ENCODE data around the gene SAMM50. TPM values are rescaled to one million over a fixed set of nuclear protein-coding genes. Genes with fewer than 3 reads are reported as not detected.
"Not testable (repeated sequence)": the region's sequence is repeated elsewhere in the genome, so short reads cannot be mapped to it uniquely, and the experiment has no call there.

Gene SAMM50
- total and polyA plus RNA-seq, 4 experiments from 2014 or later: 33.3 to 72.1 (median 52.6) TPM

GRCh38 chr22:44012591-44012990 lies 57.3 kb downstream of the SAMM50 start:
- no peaks in the 10 kb centered on the region for H3K4me1 ChIP-seq (ENCODE audit: insufficient read depth, low read length)
- H3K9me3 ChIP-seq (ENCODE audit: control insufficient read depth in 1 of 2, low read length in 2 of 2): no peaks in the 10 kb centered on the region
- no peak overlapping the region for H3K4me3 Mint-ChIP-seq
- H3K9me3 Mint-ChIP-seq: no peaks in the 10 kb centered on the region
- no peak overlapping the region for H3K4me3 ChIP-seq (ENCODE audit: low read length in 2 of 2)
- ChIA-PET CTCF (ENCODE audit: partially characterized antibody) (interaction anchor here (0.9 kb wide), 1 partner anchor 614 kb away, joined by 3 read pairs; no protein-coding TSS in a partner anchor), POLR2A (ENCODE audit: partially characterized antibody) (no interaction called here)
- no peaks in the 10 kb centered on the region for H3K27me3 ChIP-seq (ENCODE audit: insufficient read depth, low read length)
- peaks cover 0 to 2% of the 10 kb centered on the region in 2 donors for H3K36me3 Mint-ChIP-seq
- peak overlapping the region in 1 of 7 donors; percentile 41 for H3K27ac Mint-ChIP-seq
- intact Hi-C loops (cut with micrococcal nuclease): no loop called here
- no peaks in the 10 kb centered on the region for H3K36me3 ChIP-seq (ENCODE audit: insufficient read depth, low read length)
- DNase-seq: no peak
- H3K27ac ChIP-seq (ENCODE audit: low read depth, low read length): no peak overlapping the region
- H3K27me3 Mint-ChIP-seq: no peaks in the 10 kb centered on the region
- H3K4me1 Mint-ChIP-seq: no peaks in the 10 kb centered on the region

GRCh38 chr22:44014241-44014640 lies 59.0 kb downstream of the SAMM50 start:
- Mint-ChIP-seq H3K4me1 (no peaks in the 10 kb centered on the region), H3K4me3 (no peak overlapping the region), H3K9me3 (no peaks in the 10 kb centered on the region), H3K27ac (no peak overlapping the region), H3K36me3 (no peaks in the 10 kb centered on the region), H3K27me3 (no peaks in the 10 kb centered on the region)
- intact Hi-C loops (cut with micrococcal nuclease): no loop called here
- POLR2A ChIA-PET (ENCODE audit: partially characterized antibody): no interaction called here
- Histone ChIP-seq H3K27me3 (ENCODE audit: insufficient read depth, low read length) (no peaks in the 10 kb centered on the region), H3K4me1 (ENCODE audit: insufficient read depth, low read length) (no peaks in the 10 kb centered on the region), H3K9me3 (ENCODE audit: control insufficient read depth in 1 of 2, low read length in 2 of 2) (no peaks in the 10 kb centered on the region), H3K4me3 (ENCODE audit: low read length in 2 of 2) (no peak overlapping the region), H3K36me3 (ENCODE audit: insufficient read depth, low read length) (no peaks in the 10 kb centered on the region), H3K27ac (ENCODE audit: low read depth, low read length) (no peak overlapping the region)
- no peak for DNase-seq
- CTCF ChIA-PET (ENCODE audit: partially characterized antibody): no interaction called here

- DNase-seq; H3K4me3 ChIP-seq (ENCODE audit: low read length in 2 of 2); H3K27ac ChIP-seq (ENCODE audit: low read depth, low read length); H3K9me3 ChIP-seq (ENCODE audit: control insufficient read depth in 1 of 2, low read length in 2 of 2); CTCF ChIA-PET (ENCODE audit: partially characterized antibody); H3K4me3 Mint-ChIP-seq; intact Hi-C loops (cut with micrococcal nuclease); H3K9me3 Mint-ChIP-seq; H3K4me1 Mint-ChIP-seq; H3K36me3 Mint-ChIP-seq; H3K36me3 ChIP-seq (ENCODE audit: insufficient read depth, low read length); POLR2A ChIA-PET (ENCODE audit: partially characterized antibody); H3K4me1 ChIP-seq (ENCODE audit: insufficient read depth, low read length); H3K27ac Mint-ChIP-seq; H3K27me3 ChIP-seq (ENCODE audit: insufficient read depth, low read length); H3K27me3 Mint-ChIP-seq: not testable (repeated sequence)
Measured at GRCh38 chr22:44016586-44016985, 61.3 kb downstream of the SAMM50 start.

DNA sequence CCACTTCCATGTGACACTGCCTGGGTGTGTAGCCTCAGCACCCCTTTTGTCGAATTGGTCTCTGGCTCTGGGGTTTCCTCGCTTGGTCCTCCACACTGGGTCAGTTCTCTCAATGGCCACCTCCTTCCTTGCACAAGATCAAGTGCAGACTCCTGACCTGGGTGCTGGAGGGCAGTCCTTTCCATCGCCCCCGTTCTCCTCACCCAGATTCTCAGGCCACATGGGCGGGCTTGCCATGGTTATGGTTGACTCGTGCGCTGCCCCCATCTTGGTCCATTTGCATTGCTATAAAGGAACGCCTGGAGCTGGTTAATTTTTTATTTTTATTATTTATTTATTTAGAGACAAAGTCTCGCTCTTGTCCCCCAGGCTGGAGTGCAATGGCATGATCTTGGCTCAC lies 63.4 kb downstream of the SAMM50 start:
- ChIA-PET CTCF (ENCODE audit: partially characterized antibody) (no interaction called here), POLR2A (ENCODE audit: partially characterized antibody) (no interaction called here)
- H3K36me3 Mint-ChIP-seq: no peaks in the 10 kb centered on the region
- no peak for DNase-seq
- Histone ChIP-seq H3K27ac (ENCODE audit: low read depth, low read length) (no peak overlapping the region), H3K36me3 (ENCODE audit: insufficient read depth, low read length) (no peaks in the 10 kb centered on the region), H3K4me3 (ENCODE audit: low read length in 2 of 2) (no peak overlapping the region), H3K9me3 (ENCODE audit: control insufficient read depth in 1 of 2, low read length in 2 of 2) (no peaks in the 10 kb centered on the region), H3K27me3 (ENCODE audit: insufficient read depth, low read length) (no peaks in the 10 kb centered on the region), H3K4me1 (ENCODE audit: insufficient read depth, low read length) (no peaks in the 10 kb centered on the region)
- intact Hi-C loops (cut with micrococcal nuclease): no loop called here
- H3K9me3 Mint-ChIP-seq: no peaks in the 10 kb centered on the region
- H3K27ac Mint-ChIP-seq: peak overlapping the region in 1 of 7 donors; percentile 15
- H3K4me3 Mint-ChIP-seq: no peak overlapping the region
- peaks cover under 1 to 15% (median 1%) of the 10 kb centered on the region in 4 donors for H3K4me1 Mint-ChIP-seq
- no peaks in the 10 kb centered on the region for H3K27me3 Mint-ChIP-seq

DNA sequence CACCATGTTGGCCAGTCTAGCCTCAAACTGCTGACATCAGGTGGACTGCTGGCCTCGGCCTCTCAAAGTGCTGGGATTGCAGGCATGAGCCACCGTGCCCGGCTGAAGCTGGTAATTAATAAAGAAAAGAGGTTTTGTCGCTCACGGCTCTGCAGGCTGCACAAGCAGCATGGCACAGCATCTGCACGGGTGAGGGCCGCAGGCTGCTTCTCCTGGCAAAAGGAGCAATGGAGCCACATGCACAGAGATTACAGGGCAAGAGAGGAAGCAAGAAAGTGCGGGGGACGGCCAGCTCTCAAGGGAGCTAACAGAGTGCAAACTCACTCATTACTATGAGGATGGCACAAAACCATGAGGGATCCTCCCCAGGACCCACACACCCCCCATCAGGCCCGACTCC lies 64.2 kb downstream of the SAMM50 start:
- Mint-ChIP-seq H3K36me3 (no peaks in the 10 kb centered on the region), H3K27me3 (no peaks in the 10 kb centered on the region), H3K9me3 (no peaks in the 10 kb centered on the region), H3K27ac (no peak overlapping the region), H3K4me3 (no peak overlapping the region), H3K4me1 (peaks cover 4 to 19% (median 4%) of the 10 kb centered on the region in 4 donors)
- CTCF ChIA-PET (ENCODE audit: partially characterized antibody): interaction anchor here (1.1 kb wide), 1 partner anchor 645 kb away, joined by 3 read pairs; no protein-coding TSS in a partner anchor
- H3K27ac ChIP-seq (ENCODE audit: low read depth, low read length): no peak overlapping the region
- intact Hi-C loops (cut with micrococcal nuclease): no loop called here
- no peaks in the 10 kb centered on the region for H3K27me3 ChIP-seq (ENCODE audit: insufficient read depth, low read length)
- H3K4me3 ChIP-seq (ENCODE audit: low read length in 2 of 2): no peak overlapping the region
- H3K36me3 ChIP-seq (ENCODE audit: insufficient read depth, low read length): no peaks in the 10 kb centered on the region
- H3K4me1 ChIP-seq (ENCODE audit: insufficient read depth, low read length): no peaks in the 10 kb centered on the region
- no peak for DNase-seq
- H3K9me3 ChIP-seq (ENCODE audit: control insufficient read depth in 1 of 2, low read length in 2 of 2): no peaks in the 10 kb centered on the region
- POLR2A ChIA-PET (ENCODE audit: partially characterized antibody): no interaction called here

DNA sequence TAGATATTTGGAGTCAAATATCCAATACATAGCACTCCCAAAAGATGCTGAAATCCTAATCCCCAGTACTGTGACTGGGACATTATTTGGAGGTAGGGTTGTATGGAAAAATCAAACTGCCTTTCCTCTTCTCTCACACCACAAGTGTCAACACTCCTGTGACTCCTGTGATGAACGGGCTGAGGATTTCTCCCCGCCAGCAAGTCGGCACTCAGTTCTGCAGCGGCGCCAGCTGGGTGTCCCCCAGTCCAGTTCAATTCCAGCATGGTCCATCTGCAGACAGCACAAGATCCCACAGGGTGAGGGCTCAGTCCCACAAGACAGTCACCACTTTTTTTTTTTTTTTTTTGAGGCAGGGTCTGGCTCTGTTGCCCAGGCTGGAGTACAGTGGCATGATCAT lies 64.6 kb downstream of the SAMM50 start:
- no peaks in the 10 kb centered on the region for H3K9me3 ChIP-seq (ENCODE audit: control insufficient read depth in 1 of 2, low read length in 2 of 2)
- DNase-seq: no peak
- Mint-ChIP-seq H3K9me3 (no peaks in the 10 kb centered on the region), H3K27ac (no peak overlapping the region), H3K27me3 (no peaks in the 10 kb centered on the region), H3K36me3 (no peaks in the 10 kb centered on the region), H3K4me1 (peaks cover 4 to 21% (median 5%) of the 10 kb centered on the region in 4 donors), H3K4me3 (no peak overlapping the region)
- intact Hi-C loops (cut with micrococcal nuclease): no loop called here
- peaks cover 2% of the 10 kb centered on the region for H3K4me1 ChIP-seq (ENCODE audit: insufficient read depth, low read length)
- no peaks in the 10 kb centered on the region for H3K27me3 ChIP-seq (ENCODE audit: insufficient read depth, low read length)
- no peak overlapping the region for H3K27ac ChIP-seq (ENCODE audit: low read depth, low read length)
- POLR2A ChIA-PET (ENCODE audit: partially characterized antibody): interaction anchor here (1.1 kb wide), 1 partner anchor 12 kb away, joined by 3 read pairs; no protein-coding TSS in a partner anchor
- H3K4me3 ChIP-seq (ENCODE audit: low read length in 2 of 2): no peak overlapping the region
- CTCF ChIA-PET (ENCODE audit: partially characterized antibody): interaction anchor here (1.0 to 1.1 kb wide), 2 partner anchors 14 to 644 kb away, joined by 3 read pairs; no protein-coding TSS in a partner anchor
- H3K36me3 ChIP-seq (ENCODE audit: insufficient read depth, low read length): no peaks in the 10 kb centered on the region

DNA sequence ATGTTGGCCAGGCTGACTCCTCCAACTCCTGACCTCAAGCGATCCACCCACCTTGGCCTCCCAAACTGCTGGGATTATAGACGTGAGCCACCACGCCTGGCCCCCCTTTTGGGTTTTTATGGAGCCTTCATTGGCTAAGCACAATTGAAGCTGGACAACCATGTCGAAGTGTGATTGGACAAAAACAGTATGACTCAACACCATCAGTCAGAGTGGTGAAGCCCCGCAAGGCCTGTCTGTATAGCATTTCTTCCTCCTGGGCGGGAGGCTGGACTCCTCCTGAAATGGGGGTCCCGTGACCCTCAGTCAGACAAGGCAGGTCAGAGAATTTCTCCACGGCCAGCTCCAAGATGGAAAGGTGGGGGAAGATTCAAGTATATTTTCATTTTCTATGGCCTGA lies 65.7 kb downstream of the SAMM50 start:
- Histone ChIP-seq H3K27ac (ENCODE audit: low read depth, low read length) (no peak overlapping the region), H3K4me3 (ENCODE audit: low read length in 2 of 2) (no peak overlapping the region), H3K27me3 (ENCODE audit: insufficient read depth, low read length) (no peaks in the 10 kb centered on the region), H3K4me1 (ENCODE audit: insufficient read depth, low read length) (peaks cover 13% of the 10 kb centered on the region), H3K9me3 (ENCODE audit: control insufficient read depth in 1 of 2, low read length in 2 of 2) (no peaks in the 10 kb centered on the region), H3K36me3 (ENCODE audit: insufficient read depth, low read length) (no peaks in the 10 kb centered on the region)
- Mint-ChIP-seq H3K27ac (peak overlapping the region in 1 of 7 donors; percentile 36), H3K4me3 (no peak overlapping the region), H3K27me3 (no peaks in the 10 kb centered on the region), H3K9me3 (no peaks in the 10 kb centered on the region), H3K4me1 (peaks cover 10 to 33% (median 15%) of the 10 kb centered on the region in 4 donors), H3K36me3 (no peaks in the 10 kb centered on the region)
- ChIA-PET CTCF (ENCODE audit: partially characterized antibody) (interaction anchor here (1.0 kb wide), 1 partner anchor 12 kb away, joined by 3 read pairs; no protein-coding TSS in a partner anchor), POLR2A (ENCODE audit: partially characterized antibody) (interaction anchor here (1.1 kb wide), 1 partner anchor 11 kb away, joined by 3 read pairs; no protein-coding TSS in a partner anchor)
- DNase-seq: no peak
- intact Hi-C loops (cut with micrococcal nuclease): no loop called here

Measured in CD4-positive, alpha-beta memory T cell (primary cell).